NCI-H2029 treated with DMSO at 0.1 percent for 48 hours (cell line): ENCODE measurements around the gene GTPBP1.

Experiments
- DNase-seq: peaks from one replicate; lab custom pipeline; 2025; lab: John Stamatoyannopoulos, UW

Gene GTPBP1

DNA sequence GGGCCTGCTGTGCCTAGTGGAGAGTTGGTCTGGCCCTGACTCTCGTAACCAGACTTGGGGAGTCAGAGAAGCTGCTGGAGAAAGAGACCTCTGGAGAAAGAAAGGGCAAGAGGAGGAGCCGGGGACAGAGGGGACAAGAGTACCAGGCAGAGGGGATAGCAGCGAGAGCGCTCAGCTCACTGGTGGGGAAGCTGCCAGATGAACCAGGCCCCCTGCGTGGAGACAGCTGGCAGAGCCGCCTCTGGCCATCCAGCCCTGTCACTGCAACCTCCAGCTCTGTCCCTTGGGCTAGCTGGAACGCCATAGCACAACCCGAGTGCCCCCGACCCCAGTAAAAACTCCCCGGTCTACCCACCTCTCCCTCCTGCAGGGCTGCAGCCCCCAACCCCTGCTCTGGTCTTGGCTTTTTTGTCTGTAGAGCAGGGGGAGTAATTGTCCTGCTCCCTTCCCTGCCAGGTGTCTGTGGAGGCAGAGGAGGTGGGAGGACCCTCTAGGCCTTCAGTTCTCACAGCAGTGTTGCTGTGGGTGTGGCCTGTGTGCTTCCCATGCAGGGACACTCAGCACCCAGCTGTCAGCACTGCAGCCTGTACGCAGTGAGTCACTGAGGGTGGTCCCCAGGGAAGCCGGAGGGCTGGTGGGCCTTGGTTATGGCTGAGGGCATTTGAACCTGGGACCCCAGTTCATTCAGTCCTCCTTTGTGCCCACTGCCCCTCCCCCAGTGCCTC, 54.9 kb downstream of the GTPBP1 start:
- DNase-seq: no peak

DNA sequence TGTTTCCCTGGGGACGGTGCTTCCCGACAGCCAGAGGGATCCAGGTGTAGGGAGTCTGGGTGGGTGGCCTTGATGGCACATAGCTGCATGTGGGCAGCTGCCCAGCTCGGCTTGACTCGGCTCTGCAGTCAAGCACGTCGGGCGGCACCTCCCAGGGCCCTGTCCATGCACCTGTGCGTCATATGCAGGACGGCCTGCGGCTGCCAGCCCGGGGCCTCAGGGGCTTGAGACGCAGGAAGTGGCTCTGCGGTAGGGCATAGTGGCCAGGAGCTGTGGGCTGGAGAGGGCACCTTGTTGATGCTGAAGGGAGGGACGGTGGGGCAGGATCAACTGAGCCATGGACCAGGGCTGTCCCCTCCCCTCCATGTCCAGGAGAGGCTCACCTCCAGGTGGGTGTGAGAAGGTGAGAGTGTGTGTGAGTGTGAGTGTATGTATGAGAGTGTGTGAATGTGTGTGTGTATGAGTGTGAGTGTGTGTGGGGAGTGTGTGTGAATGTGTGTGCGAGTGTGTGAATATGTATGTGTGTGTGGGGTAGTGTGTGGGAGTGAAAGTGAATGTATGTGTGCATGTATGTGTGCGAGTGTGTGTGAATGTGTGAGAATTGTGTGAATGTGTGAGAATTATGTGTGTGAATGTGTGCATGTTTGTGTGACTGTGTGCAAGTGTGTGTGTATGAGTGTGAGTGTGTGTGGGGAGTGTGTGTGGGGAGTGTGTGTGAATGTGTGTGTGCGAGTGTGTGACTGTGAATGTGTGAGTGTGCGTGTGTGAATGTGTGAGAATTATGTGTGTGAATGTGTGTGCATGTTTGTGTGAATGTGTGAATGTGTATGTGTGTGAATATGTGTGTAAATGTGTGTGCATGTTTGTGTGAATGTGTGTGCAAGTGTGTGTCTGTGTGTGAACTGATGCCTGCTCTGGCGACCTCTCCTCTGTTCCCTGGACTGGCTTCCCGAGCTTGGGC, 55.7 kb downstream of the GTPBP1 start:
- DNase-seq: no peak

DNA sequence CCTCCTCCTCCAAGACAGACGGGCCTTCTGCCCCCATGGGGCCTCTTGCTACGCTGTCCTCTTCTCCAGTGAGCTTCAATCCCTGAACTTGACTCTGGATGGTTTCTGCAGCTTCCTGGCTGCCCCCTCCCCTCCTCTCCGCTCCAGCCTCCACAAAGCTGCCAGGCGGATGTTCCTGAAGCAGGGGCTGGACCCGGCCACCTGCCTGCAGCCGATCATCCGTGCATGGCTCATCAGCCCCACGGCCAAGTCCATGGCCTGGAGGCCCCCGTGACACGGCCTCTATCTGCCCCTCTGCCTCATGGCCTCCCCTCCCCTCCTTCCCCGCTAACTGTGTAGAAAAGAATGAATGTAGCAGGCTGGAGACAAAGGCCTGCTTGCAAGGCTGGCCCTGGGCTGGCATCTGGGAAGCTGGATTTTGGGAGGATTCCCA, 56.8 kb downstream of the GTPBP1 start:
- no peak for DNase-seq

DNA sequence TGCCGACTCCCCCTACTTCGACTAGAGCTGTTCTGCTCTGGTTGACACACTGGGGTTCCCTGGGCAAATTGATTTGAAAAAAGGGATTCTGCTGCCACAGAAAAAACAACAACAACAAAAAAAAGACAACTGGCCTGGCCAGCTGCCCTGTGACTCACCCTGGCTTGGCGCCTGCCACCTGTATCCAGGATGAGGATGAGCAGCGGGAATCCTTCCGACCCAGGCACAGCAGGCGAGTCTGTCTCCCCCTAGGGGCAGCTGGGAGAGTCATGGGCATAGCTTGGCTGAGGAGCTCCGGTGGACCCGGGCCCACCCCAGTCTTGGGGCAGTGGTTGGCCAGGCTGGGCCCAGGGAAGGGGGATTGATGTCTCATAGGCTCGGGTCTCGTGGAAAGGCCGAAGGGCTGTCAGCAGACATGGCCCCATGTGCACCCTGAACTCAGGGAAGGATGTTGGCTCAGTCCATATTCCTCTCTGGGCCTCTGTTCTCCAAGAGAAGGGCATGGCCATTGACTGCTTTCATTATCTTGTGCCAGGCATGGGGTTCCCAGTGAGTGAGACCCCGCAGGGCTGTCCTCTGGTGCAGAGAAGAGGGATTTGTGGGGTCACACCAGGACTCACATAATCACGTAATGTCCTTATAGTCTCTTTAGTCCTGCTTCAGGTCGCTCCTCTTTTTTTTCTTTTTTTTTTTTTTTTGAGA, 60.5 kb downstream of the GTPBP1 start:
- peak; percentile 45 for DNase-seq

DNA sequence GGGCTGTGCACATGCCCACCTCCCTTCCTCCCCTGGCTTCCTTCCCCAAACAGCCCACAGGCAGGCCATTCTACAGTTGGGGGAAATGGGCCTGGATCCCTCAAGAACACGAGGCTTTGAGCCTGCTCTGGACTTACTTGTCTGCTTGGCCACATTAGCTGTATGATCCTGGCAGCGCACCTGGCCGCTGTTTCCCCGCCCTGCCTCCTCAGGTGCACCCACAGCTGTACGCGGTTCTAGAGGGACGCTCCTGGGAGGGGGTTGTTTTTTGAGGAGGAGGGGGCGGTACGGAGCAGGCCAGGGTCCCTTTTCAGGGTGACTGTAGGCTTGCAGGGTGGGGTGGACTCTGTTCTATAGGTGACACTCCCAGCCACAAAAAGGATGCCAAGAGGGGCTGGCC, 61.6 kb downstream of the GTPBP1 start:
- DNase-seq: no peak

DNA sequence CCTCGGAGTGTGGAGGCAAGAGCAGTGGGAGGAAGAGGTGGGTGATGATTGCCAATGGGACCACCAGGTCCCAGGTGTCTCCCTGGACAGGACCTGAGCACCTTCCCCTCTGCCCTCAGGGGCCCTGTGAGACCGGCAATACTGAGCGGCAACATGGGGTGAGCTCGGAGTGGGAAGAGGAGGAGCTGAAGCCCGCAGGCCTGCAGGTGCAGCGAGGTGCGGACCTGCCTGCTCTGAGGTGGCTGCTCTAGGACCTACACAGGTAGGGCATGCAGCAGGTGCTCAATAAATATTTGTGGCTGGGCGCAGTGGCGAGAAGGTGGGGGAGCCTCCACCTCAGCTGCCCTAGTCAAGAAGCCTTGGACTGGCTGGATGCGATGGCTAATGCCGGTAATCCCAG, 62.3 kb downstream of the GTPBP1 start:
- no peak for DNase-seq

DNA sequence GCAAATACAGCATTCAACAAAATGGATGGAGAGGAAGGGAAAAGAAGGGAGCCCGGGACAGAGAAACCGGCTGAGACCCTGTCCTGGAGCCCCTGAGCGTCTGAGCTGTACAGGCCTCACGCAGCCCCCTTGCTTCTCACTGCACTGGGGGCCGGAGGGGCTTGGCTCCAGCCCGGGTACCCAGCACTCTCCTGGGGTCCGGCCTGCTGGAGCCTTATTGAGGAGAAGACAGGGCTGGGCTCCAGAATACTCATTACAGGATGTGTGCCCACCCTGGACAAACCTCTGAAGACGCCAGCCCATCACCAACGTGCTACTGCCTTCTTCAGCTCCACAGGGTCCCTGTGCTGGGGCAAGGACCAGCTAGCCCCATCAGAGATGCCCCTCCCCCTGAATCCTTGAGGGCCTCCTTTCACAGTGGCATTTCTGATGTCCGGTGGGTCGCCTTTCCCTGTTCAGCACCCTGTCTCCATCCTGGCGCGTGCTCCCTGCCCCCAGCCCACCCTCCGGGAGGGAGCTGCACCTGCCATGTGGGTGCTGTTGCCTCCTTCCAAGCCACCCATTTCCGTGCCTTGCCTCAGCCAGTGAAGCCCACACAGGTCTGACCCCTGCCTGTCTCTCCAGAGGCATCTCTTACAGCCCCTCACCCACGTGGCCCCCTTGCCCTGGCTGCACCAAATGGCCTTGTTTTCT, 64.7 kb downstream of the GTPBP1 start:
- DNase-seq: no peak

DNA sequence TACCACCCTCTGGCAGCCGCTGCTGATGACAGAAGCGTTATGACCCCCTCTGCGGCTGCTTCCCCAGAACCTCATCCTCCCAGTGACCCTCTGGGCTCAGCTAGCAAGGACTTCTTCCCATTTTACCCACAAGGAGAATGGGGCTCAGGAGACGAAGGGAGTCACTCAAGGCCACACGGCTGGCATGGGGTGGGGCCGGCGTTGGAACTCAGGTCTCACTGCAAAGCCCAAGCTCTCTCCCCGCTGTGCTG, 66.8 kb downstream of the GTPBP1 start:
- DNase-seq: no peak

DNA sequence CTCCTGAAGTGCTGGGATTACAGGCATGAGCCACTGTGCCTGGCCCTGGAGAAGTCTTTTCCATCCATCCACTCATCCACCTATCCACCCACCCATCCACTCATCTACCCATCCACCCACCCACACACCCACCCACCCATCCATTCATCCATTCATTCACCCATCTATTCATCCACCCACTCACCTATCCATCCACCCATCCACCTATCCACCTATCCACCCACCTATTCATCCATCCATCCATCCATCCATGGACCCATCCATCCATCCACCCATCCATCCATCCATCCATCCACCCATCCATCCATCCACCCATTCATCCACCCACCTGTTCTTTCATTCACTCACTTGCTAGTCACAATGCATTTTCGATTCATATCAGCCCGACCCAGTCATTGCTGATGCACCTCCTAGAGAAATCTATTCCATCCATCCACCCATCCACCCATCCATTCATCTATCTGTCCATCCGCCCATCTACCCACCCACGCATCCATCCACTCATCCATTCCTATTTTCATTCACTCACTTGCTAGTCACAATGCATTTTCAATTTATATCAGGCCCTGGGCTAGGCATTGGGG, 67.7 kb downstream of the GTPBP1 start:
- DNase-seq: no peak

DNA sequence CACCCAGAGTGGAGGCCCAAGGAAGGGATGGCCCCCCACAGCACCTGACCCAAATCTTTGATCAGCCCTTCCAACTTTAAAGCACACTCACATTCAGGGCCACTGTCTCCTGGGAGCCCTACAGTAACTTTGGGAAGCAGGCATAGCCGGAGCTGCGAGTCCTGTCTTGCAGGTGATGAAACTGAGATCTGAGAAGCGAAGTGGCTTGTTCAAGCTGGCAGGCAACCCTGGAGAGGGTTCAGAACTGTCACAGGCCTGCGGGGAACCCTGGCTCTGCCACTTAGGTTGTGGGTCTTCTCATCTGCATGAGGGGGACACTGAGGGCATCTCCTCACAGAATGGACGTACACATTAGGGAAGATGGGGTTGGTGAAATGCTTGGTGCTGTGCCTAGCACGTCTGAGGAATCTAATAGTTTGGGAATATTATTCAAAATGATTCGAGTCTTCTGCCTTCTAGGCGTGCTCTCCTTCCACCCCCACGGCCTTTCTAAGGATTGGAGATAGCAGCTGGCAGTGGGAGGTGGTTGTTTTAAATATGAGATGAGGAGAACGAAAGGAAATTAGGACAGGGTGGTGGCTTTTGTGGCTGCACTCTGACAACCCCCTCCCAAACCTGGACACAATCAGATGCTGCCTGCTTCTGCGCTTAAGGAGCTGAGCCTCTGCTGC, 68.9 kb downstream of the GTPBP1 start:
- no peak for DNase-seq

DNA sequence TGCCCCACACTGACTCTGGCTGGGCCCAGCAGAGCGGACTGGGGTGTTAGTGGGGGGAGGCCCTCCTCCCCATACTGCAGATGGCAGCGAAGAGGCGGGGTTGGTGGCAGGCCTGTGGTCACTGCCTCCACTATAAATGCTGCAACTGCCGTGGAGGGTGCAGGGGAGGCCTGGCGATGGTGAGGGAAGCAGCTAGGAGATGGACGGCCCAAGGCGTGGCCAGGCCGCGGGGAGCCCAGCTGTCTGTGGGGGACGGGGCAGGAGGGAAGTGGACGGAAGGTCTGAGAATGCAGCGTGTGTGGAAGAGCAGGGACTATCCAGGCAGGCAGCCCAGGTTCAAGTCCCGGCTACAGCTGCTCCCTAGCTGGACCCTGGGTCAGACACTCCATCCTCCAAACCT, 69.9 kb downstream of the GTPBP1 start:
- no peak for DNase-seq

DNA sequence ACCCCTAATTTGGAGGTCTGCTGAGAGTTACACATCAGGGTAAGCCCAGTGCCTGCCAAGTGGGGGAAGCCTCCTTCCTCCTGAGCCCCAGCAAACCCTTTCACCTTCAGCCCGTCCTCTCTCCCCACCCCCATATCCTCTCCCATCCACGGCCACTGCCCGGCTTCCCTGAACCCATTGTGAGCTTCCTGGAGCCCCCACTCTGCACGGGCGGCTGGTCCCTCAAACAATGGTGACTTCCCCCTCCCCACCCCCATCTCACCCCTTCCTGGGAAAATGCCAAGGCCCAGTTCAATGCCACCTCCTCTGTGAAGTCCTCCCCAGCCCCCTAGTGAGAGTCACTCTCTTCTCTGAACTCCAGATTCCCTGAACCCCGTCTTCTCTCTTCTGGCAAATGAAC, 70.3 kb downstream of the GTPBP1 start:
- DNase-seq: no peak

DNA sequence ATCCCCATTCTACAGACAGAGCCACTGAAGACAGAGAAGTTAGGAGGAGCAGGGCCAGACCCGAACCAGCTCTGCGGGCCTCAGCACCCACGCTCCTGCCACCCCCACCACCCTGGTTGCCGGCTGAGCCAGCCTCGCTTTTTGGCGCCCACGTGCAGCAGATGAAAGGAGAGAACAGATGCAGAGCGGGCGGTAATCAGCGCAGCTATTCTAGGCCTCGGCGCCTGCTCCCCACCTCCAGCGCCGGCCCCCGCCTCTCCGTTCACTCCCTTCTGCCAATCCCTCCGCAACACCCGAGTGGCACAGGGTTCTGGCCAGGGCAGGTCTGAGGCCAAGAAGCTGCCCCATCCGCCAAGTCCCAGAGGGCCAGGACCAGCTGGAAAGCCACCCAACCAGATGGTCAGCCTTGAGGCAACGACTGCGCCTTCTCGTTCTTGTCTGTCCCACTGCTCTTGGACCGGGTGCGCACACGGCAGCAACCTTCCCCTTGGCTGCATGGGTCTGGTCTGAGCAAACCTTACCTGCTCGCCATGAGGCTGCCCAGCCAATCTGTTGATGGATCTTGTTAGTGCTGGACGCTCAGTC, 71.4 kb downstream of the GTPBP1 start:
- no peak for DNase-seq

DNA sequence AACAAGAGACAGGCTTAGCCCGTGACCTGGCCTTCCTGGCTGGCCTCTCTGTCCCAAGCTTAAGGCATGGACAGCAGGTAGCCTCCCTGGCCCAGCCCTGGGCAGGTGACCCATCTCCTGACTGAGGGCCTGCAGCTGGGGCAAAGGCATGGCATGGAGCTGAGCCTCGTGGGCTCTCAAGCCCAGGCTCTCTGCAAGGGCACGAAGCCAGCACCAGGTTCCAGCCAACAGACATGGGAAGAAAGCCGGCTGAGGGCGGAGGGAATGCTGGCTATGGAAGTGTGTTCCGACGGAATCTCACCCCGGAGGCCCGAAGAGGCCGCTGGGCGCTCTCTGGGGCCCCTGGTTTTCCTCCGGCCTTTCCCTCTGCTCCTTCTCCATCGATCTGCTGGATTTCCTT, 75.3 kb downstream of the GTPBP1 start:
- DNase-seq: no peak

DNA sequence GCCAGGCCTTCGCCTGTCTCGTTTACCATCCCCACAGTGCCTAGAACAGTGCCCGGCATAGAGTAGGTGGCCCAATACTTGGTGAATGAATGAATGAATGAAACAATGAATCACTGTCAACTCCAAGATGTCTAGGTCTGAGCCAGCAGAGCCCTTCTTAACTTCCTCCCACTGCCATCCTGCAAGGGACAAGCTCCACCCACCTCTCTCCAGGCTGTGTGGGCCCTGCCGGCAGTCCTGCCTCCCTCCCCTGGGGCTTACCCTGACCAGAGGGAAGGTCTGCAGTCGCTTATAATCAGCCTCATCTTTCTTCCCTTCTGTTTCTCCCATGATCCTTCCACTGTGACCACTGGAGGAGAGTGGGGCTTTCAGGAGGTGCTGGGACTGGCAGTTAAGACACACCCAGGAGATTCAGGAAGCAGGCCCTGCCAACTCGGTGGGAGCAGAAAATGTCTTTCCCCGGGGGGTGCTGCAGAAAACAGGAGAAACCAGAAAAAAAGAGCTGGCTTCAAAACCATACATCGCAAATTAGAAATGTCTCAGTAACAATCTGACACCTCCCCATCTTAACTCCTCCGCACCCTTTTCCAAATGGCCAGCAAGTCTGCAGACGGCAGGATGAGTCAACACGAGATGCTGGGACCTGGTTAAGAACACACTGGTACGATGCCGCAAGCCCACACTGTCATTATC, 76.8 kb downstream of the GTPBP1 start:
- no peak for DNase-seq
